ENCODE data around the gene BCO2.
A peak's percentile ranks its signal among the peaks of the same experiment; 100 is the strongest.
"Not testable (repeated sequence)": the region's sequence is repeated elsewhere in the genome, so short reads cannot be mapped to it uniquely, and the experiment has no call there.

Gene BCO2

GRCh38 chr11:112174789-112175598 lies at the start of gene BCO2:
Gene BCO2 (plus strand): TSS chr11:112175512. CDS start chr11:112175602, 90 bp downstream.
- DNase-seq = peak; percentile 59

GRCh38 chr11:112127056-112127455 lies 48.3 kb upstream of the BCO2 start:
- no peak for DNase-seq

- DNase-seq = peak; percentile 80
Observed at GRCh38 chr11:112128483-112129121, 46.7 kb upstream of the BCO2 start.

GRCh38 chr11:112129656-112130055 lies 45.7 kb upstream of the BCO2 start:
- DNase-seq = no peak

- no peak for DNase-seq
Observed at GRCh38 chr11:112132737-112133136, 42.6 kb upstream of the BCO2 start.

GRCh38 chr11:112134473-112134872 lies 40.8 kb upstream of the BCO2 start:
- DNase-seq = no peak

GRCh38 chr11:112143597-112143996 lies 31.7 kb upstream of the BCO2 start:
- no peak for DNase-seq

- DNase-seq = no peak
Observed at GRCh38 chr11:112150517-112150916, 24.8 kb upstream of the BCO2 start.

GRCh38 chr11:112156153-112156955 lies 19.0 kb upstream of the BCO2 start:
- no peak for DNase-seq

GRCh38 chr11:112156956-112157766 lies 18.2 kb upstream of the BCO2 start:
- DNase-seq = no peak

GRCh38 chr11:112159098-112160065 lies 15.9 kb upstream of the BCO2 start:
- DNase-seq = no peak

- no peak for DNase-seq
Observed at GRCh38 chr11:112160091-112160848, 15.0 kb upstream of the BCO2 start.

- no peak for DNase-seq
Observed at GRCh38 chr11:112161012-112161411, 14.3 kb upstream of the BCO2 start.

- not testable (repeated sequence) for DNase-seq
Observed at GRCh38 chr11:112162200-112162599, 13.1 kb upstream of the BCO2 start.

- no peak for DNase-seq
Observed at GRCh38 chr11:112162761-112163546, 12.4 kb upstream of the BCO2 start.

- no peak for DNase-seq
Observed at GRCh38 chr11:112163875-112164685, 11.2 kb upstream of the BCO2 start, which contains the start of gene IL18. Gene IL18 (minus strand): TSS chr11:112164094. CDS start chr11:112155053, 9,041 bp downstream.

GRCh38 chr11:112165049-112165448 lies 10.3 kb upstream of the BCO2 start:
- no peak for DNase-seq

GRCh38 chr11:112166562-112166961 lies 8.8 kb upstream of the BCO2 start:
- no peak for DNase-seq

- no peak for DNase-seq
Observed at GRCh38 chr11:112167145-112167544, 8.2 kb upstream of the BCO2 start, which contains the start of gene TEX12. Gene TEX12 (plus strand): TSS chr11:112167372. CDS start chr11:112169269, 1,897 bp downstream.
